GM12892 (cell line): ENCODE measurements around the gene PROM2.

Source experiments
- POLR2A ChIP-seq: IDR thresholded peaks from 2 replicates; pipeline ENCODE4 v1.6.1; 2011; ENCODE audit warnings: low read depth, low read length, control low read depth
- POLR2AphosphoS5 ChIP-seq: IDR thresholded peaks from 2 replicates; pipeline ENCODE4 v1.6.1; 2011; ENCODE audit warnings: low read depth, low read length, control low read depth
- TAF1 ChIP-seq: IDR thresholded peaks from 2 replicates; pipeline ENCODE4 v1.6.1; 2011; ENCODE audit warnings: low read depth, mild to moderate bottlenecking, control low read depth, low read length, borderline replicate concordance

- TF ChIP-seq TAF1 = no peak
- no peak for TF ChIP-seq POLR2A
- TF ChIP-seq POLR2AphosphoS5 = no peak
These were observed 6.8 kb downstream of the PROM2 start for GRCh38 chr2:95281071-95281470.
